K562 treated with DMSO at 1 percent for 12 hours (cell line): ENCODE measurements around the gene DPYD. TPM values are rescaled to one million over a fixed set of nuclear protein-coding genes. Genes with fewer than 3 reads are reported as not detected.

Source experiments
- total RNA-seq: library from RNA; unstranded; fragments of 300-600 nt; gene quantifications from 2 replicates; pipeline ENCODE4 v1.2.3, GENCODE V29; 2022; ENCODE audit not compliant: insufficient read depth

DPYD gene
- total RNA-seq: not detected in 2 replicates

DNA sequence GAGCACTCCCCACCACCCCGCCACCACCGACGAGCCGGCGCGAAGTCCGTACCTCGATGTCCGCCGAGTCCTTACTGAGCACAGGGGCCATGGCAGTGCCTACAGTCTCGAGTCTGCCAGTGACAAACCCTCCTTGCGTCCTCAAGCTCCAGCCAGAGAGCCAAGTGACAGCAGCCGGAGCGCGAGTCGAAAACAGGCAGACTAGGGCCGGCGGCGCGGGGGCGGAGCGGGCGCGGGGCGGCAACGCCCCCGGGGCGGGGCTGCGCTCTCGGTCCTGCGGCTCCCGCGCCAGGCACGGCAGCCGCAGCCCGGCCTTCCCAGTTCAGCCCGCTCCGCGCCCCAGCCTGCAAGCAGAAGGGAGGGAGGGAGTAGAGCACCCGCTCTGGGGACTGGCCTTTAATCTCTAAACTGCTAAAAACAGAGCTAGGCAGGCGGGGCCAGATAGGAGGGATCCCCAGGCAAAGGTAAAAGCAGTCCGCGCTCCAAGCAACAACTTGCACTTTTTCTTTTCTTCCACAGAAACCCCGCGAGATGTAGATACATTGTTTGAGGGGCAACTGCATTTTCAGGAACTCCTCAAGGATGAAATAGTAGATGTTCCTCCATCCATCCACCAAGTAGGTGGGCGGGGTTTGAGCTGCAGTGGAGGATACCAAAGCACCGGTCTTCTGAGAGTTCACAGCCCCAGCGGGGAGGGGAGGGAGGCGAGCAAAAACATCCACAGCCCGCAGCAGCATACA lies at the start of gene DPYD:
TSS of gene DPYD (minus strand) at position 203 of the 740 bp plus-strand sequence. CDS start at position 91, 112 bp downstream.

